ENCODE measurements around the gene OR2K2. TPM values are rescaled to one million over a fixed set of nuclear protein-coding genes. Genes with fewer than 3 reads are reported as not detected.
"Not testable (repeated sequence)": the region's sequence is repeated elsewhere in the genome, so short reads cannot be mapped to it uniquely, and the experiment has no call there.

Gene OR2K2
- polyA plus RNA-seq, 4 donors: 0.13 TPM; not detected in 3

- DNase-seq (ENCODE audit: low read depth in 4 of 4, low spot score in 2 of 4): peak; percentile 57 to 77 (median 64)
Measured at GRCh38 chr9:111298731-111299598, 31.1 kb downstream of the OR2K2 start.

DNA sequence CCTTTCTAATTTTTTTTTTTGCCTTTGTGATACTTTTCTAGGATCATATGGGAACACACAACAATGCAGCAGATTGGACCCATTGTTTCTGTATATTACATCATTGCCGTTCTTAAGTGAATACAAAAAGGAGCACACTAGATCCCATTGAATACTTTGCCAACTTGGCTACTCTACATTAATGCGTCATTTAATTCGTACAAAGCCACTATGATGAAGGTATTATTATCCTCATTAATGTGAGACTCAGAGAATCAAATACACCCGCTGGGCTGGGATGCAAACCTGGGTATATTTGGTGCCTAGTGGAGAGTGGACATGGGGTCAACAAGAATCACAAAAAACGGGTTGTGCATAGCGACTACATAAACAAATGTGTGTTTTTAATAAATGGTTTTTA lies 31.9 kb downstream of the OR2K2 start:
- DNase-seq (ENCODE audit: low read depth in 4 of 4, low spot score in 2 of 4): no peak

- DNase-seq (ENCODE audit: low read depth in 4 of 4, low spot score in 2 of 4): no peak
Measured at GRCh38 chr9:111297066-111297824, 32.8 kb downstream of the OR2K2 start.

DNA sequence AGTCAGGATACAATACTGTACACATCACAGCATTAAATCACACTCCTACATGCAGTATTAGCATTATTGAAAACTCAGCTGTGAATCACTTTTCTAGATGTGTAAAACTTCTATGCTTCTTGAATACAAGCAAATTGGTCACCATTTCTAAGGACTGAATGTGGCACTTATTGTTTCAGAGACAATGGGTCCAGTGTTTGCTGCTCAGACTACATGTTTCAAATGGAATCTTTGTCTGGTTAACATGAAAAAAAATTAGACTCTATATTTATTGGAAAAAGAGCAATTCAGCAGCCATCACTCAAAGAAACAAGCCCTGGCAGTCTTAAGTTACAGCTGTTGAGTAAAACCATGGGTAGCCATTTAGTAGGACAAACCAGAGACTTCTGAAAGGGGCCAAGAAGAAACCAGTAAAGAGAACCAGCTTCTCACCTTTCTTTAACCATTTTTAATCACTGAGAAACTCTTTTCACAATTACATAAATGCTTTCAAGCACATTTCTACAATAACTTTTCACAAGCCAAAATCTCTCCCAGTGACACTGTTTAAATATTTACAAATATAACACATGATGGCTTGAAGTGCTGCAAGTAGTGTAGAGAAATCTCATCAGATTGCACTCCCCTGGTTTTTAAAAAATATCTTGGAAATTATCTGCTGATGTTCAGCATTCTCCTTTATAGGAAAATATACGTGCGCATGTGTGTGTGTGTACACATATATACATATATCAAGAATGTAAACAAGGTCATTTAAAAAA lies 35.2 kb downstream of the OR2K2 start:
- no peak for DNase-seq (ENCODE audit: low read depth in 4 of 4, low spot score in 2 of 4)

GRCh38 chr9:111287127-111287526 lies 42.9 kb downstream of the OR2K2 start:
- DNase-seq (ENCODE audit: low read depth in 4 of 4, low spot score in 2 of 4): no peak

- no peak for DNase-seq (ENCODE audit: low read depth in 4 of 4, low spot score in 2 of 4)
Measured at GRCh38 chr9:111284703-111285102, 45.3 kb downstream of the OR2K2 start.

GRCh38 chr9:111282845-111283244 lies 47.2 kb downstream of the OR2K2 start:
- no peak for DNase-seq (ENCODE audit: low read depth in 4 of 4, low spot score in 2 of 4)

GRCh38 chr9:111280795-111281194 lies 49.2 kb downstream of the OR2K2 start:
- DNase-seq (ENCODE audit: low read depth in 4 of 4, low spot score in 2 of 4): not testable (repeated sequence)

Other genes with a start within 250 kb of the OR2K2 start
- 10 to 100 TPM; 71.0 to 94.9 (median 78.0) TPM for gene ECPAS, start 154.2 kb upstream of the OR2K2 start, polyA plus RNA-seq (ENCODE audit: insufficient read length in 4 of 4)
- gene ZNF483, start 195.0 kb upstream of the OR2K2 start, polyA plus RNA-seq (ENCODE audit: insufficient read length in 4 of 4): 1 to 10 TPM; 2.1 to 5.1 (median 3.5) TPM

Data from left renal cortex interstitium (tissue), 4 donors.